Suprapubic skin (tissue), 3 donors: Measurements from ENCODE around the gene IGFBP7.

Experiments used
- POLR2A ChIP-seq, 2 donors: fragments of 450-650 bp; IDR thresholded peaks; one replicate each; pipeline ENCODE4 v1.6.1; 2017; ENCODE audit warnings: antibody characterized with exemption in 2 of 2, mild to moderate bottlenecking in 2 of 2, moderate library complexity in 2 of 2
- TF ChIP-seq, protein P1 (sequence below), 2 donors: fragments of 200-600 bp in 1 of 2; fragments of 450-650 bp in 1 of 2; sonication (generic) in 1 of 2; IDR thresholded peaks; one replicate each; pipeline ENCODE4 v1.5.1; 2016 to 2019; ENCODE audit warnings: antibody characterized with exemption in 2 of 2, mild to moderate bottlenecking in 1 of 2, moderate library complexity in 1 of 2

DNA sequence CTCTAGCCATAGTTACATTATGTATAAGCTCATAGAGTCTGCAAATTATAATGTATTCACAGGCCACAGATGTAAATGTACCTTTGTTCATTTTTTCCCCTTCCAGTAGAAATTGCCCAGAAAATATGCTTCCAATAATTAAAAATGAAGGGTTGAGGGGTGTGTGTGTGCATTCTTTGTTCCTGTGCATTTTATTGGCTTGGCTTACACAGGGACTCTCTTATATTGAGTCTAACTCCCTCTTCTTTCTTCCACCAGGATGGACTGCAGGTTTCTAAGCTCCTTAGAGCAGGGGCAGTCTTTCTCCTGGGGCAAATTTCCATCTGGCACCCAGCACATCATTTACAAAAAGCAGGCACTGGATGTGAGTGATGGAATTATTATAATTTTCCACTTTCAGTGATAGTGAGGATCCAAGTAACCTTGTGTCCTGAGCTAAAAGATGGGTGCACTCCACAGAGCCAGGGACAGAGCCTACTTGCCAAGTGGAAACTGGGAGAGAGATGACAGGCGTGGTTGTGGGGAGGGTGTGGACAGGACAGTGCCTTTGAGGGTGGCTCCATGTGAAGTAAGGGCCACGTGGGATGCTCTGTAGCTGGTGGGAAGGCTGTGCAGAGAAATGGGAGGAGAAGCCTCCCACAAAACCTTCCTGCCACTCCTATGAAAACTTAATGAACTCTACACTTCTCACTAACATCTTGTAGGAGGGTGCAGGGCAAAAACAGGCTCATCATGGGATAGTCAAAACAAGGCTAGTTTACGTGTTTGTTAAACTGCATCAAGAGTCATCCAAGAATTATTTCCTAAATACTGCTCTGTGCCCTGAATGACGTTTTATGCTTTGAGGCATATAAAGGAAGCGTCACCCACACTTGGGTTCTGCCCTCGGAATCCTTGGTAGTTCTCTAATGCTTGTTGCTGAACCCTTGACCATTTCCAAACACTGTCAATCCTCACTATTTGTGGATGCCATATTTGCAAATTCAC is 16.0 kb downstream of the IGFBP7 start:
- TF ChIP-seq, protein P1, sequence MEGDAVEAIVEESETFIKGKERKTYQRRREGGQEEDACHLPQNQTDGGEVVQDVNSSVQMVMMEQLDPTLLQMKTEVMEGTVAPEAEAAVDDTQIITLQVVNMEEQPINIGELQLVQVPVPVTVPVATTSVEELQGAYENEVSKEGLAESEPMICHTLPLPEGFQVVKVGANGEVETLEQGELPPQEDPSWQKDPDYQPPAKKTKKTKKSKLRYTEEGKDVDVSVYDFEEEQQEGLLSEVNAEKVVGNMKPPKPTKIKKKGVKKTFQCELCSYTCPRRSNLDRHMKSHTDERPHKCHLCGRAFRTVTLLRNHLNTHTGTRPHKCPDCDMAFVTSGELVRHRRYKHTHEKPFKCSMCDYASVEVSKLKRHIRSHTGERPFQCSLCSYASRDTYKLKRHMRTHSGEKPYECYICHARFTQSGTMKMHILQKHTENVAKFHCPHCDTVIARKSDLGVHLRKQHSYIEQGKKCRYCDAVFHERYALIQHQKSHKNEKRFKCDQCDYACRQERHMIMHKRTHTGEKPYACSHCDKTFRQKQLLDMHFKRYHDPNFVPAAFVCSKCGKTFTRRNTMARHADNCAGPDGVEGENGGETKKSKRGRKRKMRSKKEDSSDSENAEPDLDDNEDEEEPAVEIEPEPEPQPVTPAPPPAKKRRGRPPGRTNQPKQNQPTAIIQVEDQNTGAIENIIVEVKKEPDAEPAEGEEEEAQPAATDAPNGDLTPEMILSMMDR (IDR thresholded peaks at IDR 0.05), result no peak
- TF ChIP-seq POLR2A (IDR thresholded peaks at IDR 0.05), result no peak
